K562 (cell line): Measurements from ENCODE around the gene CHN2. TPM values are rescaled to one million over a fixed set of nuclear protein-coding genes. Genes with fewer than 3 reads are reported as not detected.

Experiments
- ATAC-seq: fragments of 200-7000 bp; cut with Tn5 transposase; 3 replicates; pipeline ENCODE4 v1.9.1; 2020; ENCODE audit warnings: moderate library complexity
- BruUV-seq: library from RNA; stranded (reverse); fragments of 400-500 nt; replicated peaks from 2 replicates; lab custom pipeline; 2021; lab: Mats Ljungman, UMichigan
- CTCF ChIA-PET: fragments of 300-600 bp; formaldehyde crosslinking; extraction: SDS; loops from one replicate; lab custom pipeline; 2021; ENCODE audit warnings: low intra/inter-chr PET ratio; lab: Yijun Ruan, JAX
- POLR2A ChIA-PET: fragments of 300-600, 350-650 bp; sonication (Branson Sonifier 250); formaldehyde crosslinking; extraction: SDS; loops from one replicate; lab custom pipeline; 2021; ENCODE audit warnings: antibody characterized with exemption, inconsistent platforms; lab: Yijun Ruan, JAX
- DNase-seq, 4 experiments: peaks; one replicate each; pipeline versions ENCODE4 v3.0.0 to v3.0.0-alpha.2; 2011 to 2018; ENCODE audit warnings: low spot score in 3 of 4, mixed read lengths in 3 of 4; ENCODE audit errors: extremely low read depth in 1 of 4
- FAIRE-seq: peaks from 2 replicates; lab custom pipeline; 2011; peaks lifted over from hg19 to GRCh38; lab: Jason Lieb, UNC
- H2AFZ ChIP-seq: 2 replicates; pipeline ENCODE4 v1.6.0; 2011; ENCODE audit warnings: low read depth, low read length, control low read depth, inconsistent platforms
- H3K27ac ChIP-seq: fragments of 200-600 bp; 3 replicates; pipeline ENCODE4 v1.8.0; 2011; ENCODE audit warnings: low read depth, mild to moderate bottlenecking, control low read depth, inconsistent platforms, low read length, moderate library complexity, mixed read lengths; ENCODE audit errors: extremely low read depth
- H3K27me3 ChIP-seq, 2 experiments: fragments of 300-600 bp in 1 of 2; 2 replicates in 1 of 2; 3 replicates in 1 of 2; pipeline versions ENCODE4 v1.6.0 to v1.8.0; 2011; ENCODE audit warnings: inconsistent platforms in 2 of 2, low read length in 2 of 2, mild to moderate bottlenecking in 1 of 2, mixed read lengths in 1 of 2, moderate library complexity in 1 of 2; ENCODE audit not compliant: control insufficient read depth in 2 of 2, insufficient read depth in 2 of 2
- H3K36me3 ChIP-seq: fragments of 300-600 bp; 3 replicates; pipeline ENCODE4 v1.8.0; 2011; ENCODE audit warnings: mild to moderate bottlenecking, low read length, inconsistent platforms; ENCODE audit not compliant: control insufficient read depth, insufficient read depth
- H3K4me1 ChIP-seq, 2 experiments: fragments of 200-600 bp in 1 of 2; replicated peaks in 1 of 2; 2 replicates in 1 of 2; 3 replicates in 1 of 2; pipeline versions ENCODE4 v1.5.1 to v1.8.0; 2011; ENCODE audit warnings: inconsistent platforms in 2 of 2, low read length in 2 of 2, mild to moderate bottlenecking in 1 of 2, mixed read lengths in 1 of 2, moderate library complexity in 1 of 2; ENCODE audit not compliant: control insufficient read depth in 2 of 2, insufficient read depth in 2 of 2
- H3K4me2 ChIP-seq: 2 replicates; pipeline ENCODE4 v1.6.1; 2011; ENCODE audit warnings: low read length, control low read depth, inconsistent platforms, mixed read lengths; ENCODE audit not compliant: insufficient read depth
- H3K4me3 ChIP-seq: fragments of 200-600 bp; sonication (generic), shearing (Covaris generic); 2 replicates; pipeline ENCODE4 v1.5.1; 2016; ENCODE audit warnings: control low read depth, inconsistent platforms
- H3K79me2 ChIP-seq: fragments of 200-600 bp; 3 replicates; pipeline ENCODE4 v1.8.0; 2011; ENCODE audit warnings: low read length, inconsistent platforms; ENCODE audit not compliant: control insufficient read depth, insufficient read depth
- H3K9ac ChIP-seq, 2 experiments: 2 replicates each; pipeline versions ENCODE4 v1.6.0 to v1.6.1; 2011; ENCODE audit warnings: low read depth in 2 of 2, low read length in 2 of 2, control low read depth in 1 of 2, inconsistent platforms in 1 of 2, mild to moderate bottlenecking in 1 of 2, mixed read lengths in 1 of 2; ENCODE audit not compliant: insufficient read depth in 1 of 2
- H3K9me1 ChIP-seq: one replicate; pipeline ENCODE4 v1.6.0; 2011; ENCODE audit warnings: inconsistent platforms, mild to moderate bottlenecking, low read length, moderate library complexity; ENCODE audit not compliant: control insufficient read depth, insufficient read depth
- H3K9me3 ChIP-seq: replicated peaks from 2 replicates; pipeline ENCODE4 v1.5.1; 2011; ENCODE audit warnings: low read depth, low read length, inconsistent platforms; ENCODE audit not compliant: control insufficient read depth, insufficient read depth
- H4K20me1 ChIP-seq: replicated peaks from 2 replicates; pipeline ENCODE4 v1.6.1; 2011; ENCODE audit warnings: low read length, inconsistent platforms, mixed read lengths; ENCODE audit not compliant: control insufficient read depth, insufficient read depth
- EGR1 ChIP-seq: fragments of 450-650 bp; conservative IDR thresholded peaks from 2 replicates; pipeline ENCODE4 v1.6.1; 2017; ENCODE audit warnings: mild to moderate bottlenecking
- HDAC6 ChIP-seq: IDR thresholded peaks from 2 replicates; pipeline ENCODE4 v1.6.1; 2012; ENCODE audit warnings: low read depth, mild to moderate bottlenecking, control low read depth, inconsistent platforms, low read length, moderate library complexity
- JUNB ChIP-seq: fragments of 450-650 bp; formaldehyde crosslinking; conservative IDR thresholded peaks from 2 replicates; pipeline ENCODE4 v1.4.0; 2020; ENCODE audit warnings: mild to moderate bottlenecking
- MECOM ChIP-seq: fragments of 250-450 bp; sonication (Bioruptor Pico); IDR thresholded peaks from 2 replicates; pipeline ENCODE4 v1.8.0; 2022; ENCODE audit warnings: inconsistent platforms
- NR2C1 ChIP-seq, 2 experiments: fragments of 450-650 bp; IDR thresholded peaks; 2 replicates each; pipeline ENCODE4 v1.6.1; 2017; ENCODE audit warnings: mild to moderate bottlenecking in 2 of 2, antibody characterized with exemption in 1 of 2, inconsistent platforms in 1 of 2, missing compliant biosample characterization in 1 of 2, missing genetic modification characterization in 1 of 2
- PHF8 ChIP-seq: fragments of 200-600 bp; sonication (generic); IDR thresholded peaks from 2 replicates; pipeline ENCODE4 v1.6.1; 2012; ENCODE audit warnings: mixed run types, mild to moderate bottlenecking, inconsistent platforms, low read length, moderate library complexity, borderline replicate concordance
- PPARD ChIP-seq: fragments of 250-450 bp; sonication (Bioruptor Pico); IDR thresholded peaks from 2 replicates; pipeline ENCODE4 v1.8.0; 2022; ENCODE audit warnings: inconsistent platforms, mild to moderate bottlenecking, moderate library complexity
- ZNF431 ChIP-seq: sonication (generic); formaldehyde crosslinking; IDR thresholded peaks from 2 replicates; pipeline ENCODE4 v1.8.0; 2022; ENCODE audit warnings: mild to moderate bottlenecking, missing genetic modification reagents
- ZNF785 ChIP-seq: fragments of 250-450 bp; sonication (Bioruptor Pico); IDR thresholded peaks from 2 replicates; pipeline ENCODE4 v1.4.0; 2020; ENCODE audit warnings: mild to moderate bottlenecking
- WGBS: fragments of 100-300 bp; shearing (Covaris generic); methylation state at CpG from one replicate; pipeline ENCODE4 v1.1.6; 2016; ENCODE audit warnings: low coverage, mixed read lengths; ENCODE audit not compliant: insufficient coverage; ENCODE audit errors: missing lambda C conversion rate; 5-methylcytosine and 5-hydroxymethylcytosine counted together
- in situ Hi-C: fragments of 300-500 bp; cut with MboI; formaldehyde crosslinking; loops from 4 replicates; pipeline ENCODE4 v1.15.0; 2018; ENCODE audit warnings: inconsistent platforms, mixed read lengths
- intact Hi-C: fragments of 100-400 bp; cut with micrococcal nuclease; formaldehyde crosslinking; loops from 2 replicates; pipeline ENCODE4 v1.14.2; 2022
- polyA plus RNA-seq, 8 experiments: library from polyadenylated mRNA; depleted of rRNA in 4 of 8; stranded (reverse) in 5 of 8; unstranded in 3 of 8; fragments of >200 nt; fragmentation: Nextera tagmentation in 2 of 8; fragmentation: Illumina TruSeq in 1 of 8; extraction: Ambion mirVana in 2 of 8; extraction: Trizol in 1 of 8; gene quantifications; 2 replicates each; pipeline versions ENCODE4 v1.2.1 to v1.2.3, GENCODE V29; 2011 to 2014; ENCODE audit warnings: inconsistent platforms in 1 of 8, missing spikeins in 1 of 8
- total RNA-seq, 7 experiments: library from RNA; depleted of rRNA in 6 of 7; stranded (reverse); fragments of >200 nt in 6 of 7; fragmentation: Illumina TruSeq in 2 of 7; extraction: Trizol in 2 of 7; gene quantifications; 2 replicates each; pipeline versions ENCODE4 v1.2.1 to v1.2.3, GENCODE V29; 2011 to 2021; ENCODE audit warnings: low replicate concordance in 1 of 7
- TF ChIP-seq, protein P1 (sequence below), 2 experiments: fragments of 450-650 bp; conservative IDR thresholded peaks; 2 replicates each; pipeline ENCODE4 v1.6.1; 2017; ENCODE audit warnings: mild to moderate bottlenecking in 2 of 2, moderate library complexity in 2 of 2
- TF ChIP-seq, protein P2 (sequence below): fragments of 250-450 bp; sonication (Bioruptor Pico); IDR thresholded peaks from 2 replicates; pipeline ENCODE4 v1.4.0; 2020

Gene CHN2
- total and polyA plus RNA-seq, 9 of the 15 experiments (the other 6 are each of a cell fraction or from before 2014, with no cell fraction given) = 0.12 to 2.1 (median 0.31) TPM; not detected in 1

GRCh38 chr7:29372351-29373090 is 177.9 kb downstream of the CHN2 start:
- intact Hi-C loops (no loop called here), in situ Hi-C loops (no loop called here)
- no peak overlapping the region for H2AFZ ChIP-seq
- H3K9me1 ChIP-seq = no peaks in the 10 kb centered on the region
- H3K36me3 ChIP-seq = no peaks in the 10 kb centered on the region
- POLR2A ChIA-PET = no interaction called here
- CTCF ChIA-PET = no interaction called here
- H3K4me1 ChIP-seq = no peaks in the 10 kb centered on the region
- no peak overlapping the region for H3K9ac ChIP-seq
- H3K4me3 ChIP-seq = no peak overlapping the region
- no peak overlapping the region for H3K4me2 ChIP-seq
- FAIRE-seq (no peak), DNase-seq (no peak), ATAC-seq (no peak)
- TF ChIP-seq, protein P1, sequence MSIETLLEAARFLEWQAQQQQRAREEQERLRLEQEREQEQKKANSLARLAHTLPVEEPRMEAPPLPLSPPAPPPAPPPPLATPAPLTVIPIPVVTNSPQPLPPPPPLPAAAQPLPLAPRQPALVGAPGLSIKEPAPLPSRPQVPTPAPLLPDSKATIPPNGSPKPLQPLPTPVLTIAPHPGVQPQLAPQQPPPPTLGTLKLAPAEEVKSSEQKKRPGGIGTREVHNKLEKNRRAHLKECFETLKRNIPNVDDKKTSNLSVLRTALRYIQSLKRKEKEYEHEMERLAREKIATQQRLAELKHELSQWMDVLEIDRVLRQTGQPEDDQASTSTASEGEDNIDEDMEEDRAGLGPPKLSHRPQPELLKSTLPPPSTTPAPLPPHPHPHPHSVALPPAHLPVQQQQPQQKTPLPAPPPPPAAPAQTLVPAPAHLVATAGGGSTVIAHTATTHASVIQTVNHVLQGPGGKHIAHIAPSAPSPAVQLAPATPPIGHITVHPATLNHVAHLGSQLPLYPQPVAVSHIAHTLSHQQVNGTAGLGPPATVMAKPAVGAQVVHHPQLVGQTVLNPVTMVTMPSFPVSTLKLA (conservative IDR thresholded peaks at IDR 0.05) = no peak
- TF ChIP-seq JUNB (CRISPR knock-in tag) (no peak), PPARD (CRISPR knock-in tag) (no peak), ZNF431 (CRISPR knock-in tag) (no peak), HDAC6 (no peak), MECOM (CRISPR knock-in tag) (no peak), NR2C1 (IDR thresholded peaks at IDR 0.05) (no peak), NR2C1 (tag; IDR thresholded peaks at IDR 0.05) (no peak), PHF8 (no peak), EGR1 (no peak), ZNF785 (no peak)
- TF ChIP-seq, protein P2, sequence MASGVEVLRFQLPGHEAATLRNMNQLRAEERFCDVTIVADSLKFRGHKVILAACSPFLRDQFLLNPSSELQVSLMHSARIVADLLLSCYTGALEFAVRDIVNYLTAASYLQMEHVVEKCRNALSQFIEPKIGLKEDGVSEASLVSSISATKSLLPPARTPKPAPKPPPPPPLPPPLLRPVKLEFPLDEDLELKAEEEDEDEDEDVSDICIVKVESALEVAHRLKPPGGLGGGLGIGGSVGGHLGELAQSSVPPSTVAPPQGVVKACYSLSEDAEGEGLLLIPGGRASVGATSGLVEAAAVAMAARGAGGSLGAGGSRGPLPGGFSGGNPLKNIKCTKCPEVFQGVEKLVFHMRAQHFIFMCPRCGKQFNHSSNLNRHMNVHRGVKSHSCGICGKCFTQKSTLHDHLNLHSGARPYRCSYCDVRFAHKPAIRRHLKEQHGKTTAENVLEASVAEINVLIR (CRISPR knock-in tag) = no peak
- H3K79me2 ChIP-seq = no peaks in the 10 kb centered on the region
- 0 out of 5 replicates have a peak, but pooled peaks cover 0 to 4% of the 10 kb centered on the region in 2 experiments for H3K27me3 ChIP-seq
- H3K9me3 ChIP-seq = no peaks in the 10 kb centered on the region
- 0% methylated on average over 3 of the region's 3 CpGs for WGBS
- no peak overlapping the region for H3K27ac ChIP-seq
- H4K20me1 ChIP-seq = no peaks in the 10 kb centered on the region
- no TSS peak for BruUV-seq
